Body of pancreas (tissue), 4 donors: Measurements from ENCODE around the gene RDH8. TPM values are rescaled to one million over a fixed set of nuclear protein-coding genes. Genes with fewer than 3 reads are reported as not detected.

ENCODE experiments used
- ATAC-seq: fragments of 150-250 bp; one replicate; pipeline ENCODE4 v1.9.1; 2016
- DNase-seq, 4 donors: peaks; one replicate each; pipeline ENCODE4 v3.0.0-alpha.2; 2019
- H3K27ac ChIP-seq, 4 donors: fragments of 200-600 bp; sonication (generic); 1 replicate in 3 of 4; 2 replicates in 1 of 4; pipeline versions ENCODE4 v1.5.1 to v1.6.1; 2016 to 2019; ENCODE audit warnings: mild to moderate bottlenecking in 1 of 4, mixed read lengths in 1 of 4, moderate library complexity in 1 of 4
- H3K27me3 ChIP-seq, 2 donors: fragments of 200-600 bp; sonication (generic); one replicate each; pipeline ENCODE4 v1.6.0; 2016; ENCODE audit warnings: mild to moderate bottlenecking in 1 of 2
- H3K36me3 ChIP-seq, 2 donors: fragments of 200-600 bp; sonication (generic); replicated peaks in 1 of 2; 2 replicates each; pipeline ENCODE4 v1.5.1; 2016; ENCODE audit warnings: low read depth in 2 of 2; ENCODE audit not compliant: insufficient read depth in 1 of 2
- H3K4me1 ChIP-seq: fragments of 200-600 bp; sonication (generic); one replicate; pipeline ENCODE4 v1.6.0; 2016
- H3K4me3 ChIP-seq, 2 donors: fragments of 200-600 bp; sonication (generic); 1 replicate in 1 of 2; 2 replicates in 1 of 2; pipeline ENCODE4 v1.5.1; 2016 to 2019
- H3K9me3 ChIP-seq, 3 donors: fragments of 200-600 bp; sonication (generic); 1 replicate in 2 of 3; 2 replicates in 1 of 3; pipeline ENCODE4 v1.5.1; 2016
- POLR2A ChIP-seq, 3 donors: fragments of 450-650 bp; IDR thresholded peaks; one replicate each; pipeline ENCODE4 v1.6.1; 2016; ENCODE audit warnings: antibody characterized with exemption in 3 of 3, mild to moderate bottlenecking in 2 of 3
- WGBS, 2 donors: methylation state at CpG; one replicate each; pipeline ENCODE4 v1.1.5; 2017; 5-methylcytosine and 5-hydroxymethylcytosine counted together
- intact Hi-C: fragments of 100-400 bp; cut with DNase I; formaldehyde crosslinking; loops from one replicate; pipeline ENCODE4 v1.15.1; 2023
- total RNA-seq, 2 donors: library from RNA; depleted of rRNA; stranded (reverse); fragments of >200 nt; gene quantifications; one replicate each; pipeline ENCODE4 v1.1.0, GENCODE V29; 2016
- TF ChIP-seq, protein P1 (sequence below), 7 experiments: fragments of 450-650 bp in 4 of 7; fragments of 200-600 bp in 3 of 7; sonication (generic) in 3 of 7; IDR thresholded peaks; one replicate each; pipeline ENCODE4 v1.5.1; 2016 to 2019; ENCODE audit warnings: antibody characterized with exemption in 7 of 7

The RDH8 gene
- total RNA-seq, 2 donors from 2014 or later = not detected

DNA sequence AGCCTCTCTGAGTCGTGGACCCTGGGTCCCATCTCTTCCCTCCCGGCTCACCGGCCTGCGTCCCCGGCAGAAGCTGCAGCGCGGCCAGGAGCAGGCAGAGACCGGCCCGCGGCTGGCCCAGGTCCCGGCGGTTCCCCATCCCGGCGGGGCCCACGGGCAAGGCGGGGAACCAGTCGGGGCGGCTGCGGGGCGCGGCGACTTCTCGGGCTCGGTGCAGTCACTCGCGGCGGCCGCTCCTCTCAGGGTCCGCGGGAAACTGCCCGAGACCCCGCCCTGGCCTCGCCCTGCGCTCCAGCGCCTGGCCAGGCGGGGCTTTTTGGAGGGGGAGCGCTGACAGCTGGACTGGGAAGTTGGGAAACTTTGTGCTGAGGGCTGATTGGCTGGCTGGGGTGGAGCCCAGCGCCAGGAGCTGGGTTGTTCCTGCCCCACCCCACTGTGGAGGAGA is 3.0 kb upstream of the RDH8 start, which contains the start of gene COL5A3:
COL5A3 (minus strand) TSS at position 258 of the 445 bp plus-strand sequence; CDS start at position 139, 119 bp downstream.
- intact Hi-C loops = no loop called here
- peak; percentile 15 for ATAC-seq
- 0 to 1% methylated on average over 3 to 27 of the region's 38 CpGs for WGBS, 2 donors
- Histone ChIP-seq H3K4me1 (peaks cover 26% of the 10 kb centered on the region), H3K27me3 (peaks cover 0 to 14% of the 10 kb centered on the region in 2 donors), H3K9me3 (no peaks in the 10 kb centered on the region), H3K4me3 (no peak within 1 kb of the TSS), H3K27ac (peak within 1 kb of the TSS in 1 of 4 donors; percentile 3), H3K36me3 (no peaks in the 10 kb centered on the region)
- DNase-seq = peak in 3 of 4 donors; percentile 18 to 30 (median 28)
- TF ChIP-seq, protein P1, sequence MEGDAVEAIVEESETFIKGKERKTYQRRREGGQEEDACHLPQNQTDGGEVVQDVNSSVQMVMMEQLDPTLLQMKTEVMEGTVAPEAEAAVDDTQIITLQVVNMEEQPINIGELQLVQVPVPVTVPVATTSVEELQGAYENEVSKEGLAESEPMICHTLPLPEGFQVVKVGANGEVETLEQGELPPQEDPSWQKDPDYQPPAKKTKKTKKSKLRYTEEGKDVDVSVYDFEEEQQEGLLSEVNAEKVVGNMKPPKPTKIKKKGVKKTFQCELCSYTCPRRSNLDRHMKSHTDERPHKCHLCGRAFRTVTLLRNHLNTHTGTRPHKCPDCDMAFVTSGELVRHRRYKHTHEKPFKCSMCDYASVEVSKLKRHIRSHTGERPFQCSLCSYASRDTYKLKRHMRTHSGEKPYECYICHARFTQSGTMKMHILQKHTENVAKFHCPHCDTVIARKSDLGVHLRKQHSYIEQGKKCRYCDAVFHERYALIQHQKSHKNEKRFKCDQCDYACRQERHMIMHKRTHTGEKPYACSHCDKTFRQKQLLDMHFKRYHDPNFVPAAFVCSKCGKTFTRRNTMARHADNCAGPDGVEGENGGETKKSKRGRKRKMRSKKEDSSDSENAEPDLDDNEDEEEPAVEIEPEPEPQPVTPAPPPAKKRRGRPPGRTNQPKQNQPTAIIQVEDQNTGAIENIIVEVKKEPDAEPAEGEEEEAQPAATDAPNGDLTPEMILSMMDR (IDR thresholded peaks at IDR 0.05) = no peak
- TF ChIP-seq POLR2A (IDR thresholded peaks at IDR 0.05) = peak in 1 of 3 donors; percentile 13

DNA sequence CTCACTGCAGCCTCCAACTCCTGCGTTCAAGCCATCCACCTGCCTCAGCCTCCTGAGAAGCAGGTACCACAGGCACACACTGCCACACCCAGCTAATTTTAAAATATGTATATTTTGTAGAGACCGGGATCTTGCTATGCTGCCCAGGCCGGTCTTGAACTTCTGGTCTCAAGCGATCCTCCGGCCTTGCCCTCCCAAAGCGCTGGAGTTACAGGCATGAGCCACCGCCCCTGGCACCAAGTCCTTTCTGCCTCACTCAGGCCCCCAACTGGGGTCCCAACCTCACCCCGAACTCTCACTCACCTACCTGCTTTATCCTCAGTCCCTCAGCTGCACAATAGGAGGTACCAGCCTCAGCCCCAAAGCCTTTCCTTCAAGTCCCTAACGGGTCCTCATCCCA is 2.3 kb upstream of the RDH8 start:
- intact Hi-C loops = no loop called here
- TF ChIP-seq, protein P1 (IDR thresholded peaks at IDR 0.05) = no peak
- TF ChIP-seq POLR2A (IDR thresholded peaks at IDR 0.05) = no peak

DNA sequence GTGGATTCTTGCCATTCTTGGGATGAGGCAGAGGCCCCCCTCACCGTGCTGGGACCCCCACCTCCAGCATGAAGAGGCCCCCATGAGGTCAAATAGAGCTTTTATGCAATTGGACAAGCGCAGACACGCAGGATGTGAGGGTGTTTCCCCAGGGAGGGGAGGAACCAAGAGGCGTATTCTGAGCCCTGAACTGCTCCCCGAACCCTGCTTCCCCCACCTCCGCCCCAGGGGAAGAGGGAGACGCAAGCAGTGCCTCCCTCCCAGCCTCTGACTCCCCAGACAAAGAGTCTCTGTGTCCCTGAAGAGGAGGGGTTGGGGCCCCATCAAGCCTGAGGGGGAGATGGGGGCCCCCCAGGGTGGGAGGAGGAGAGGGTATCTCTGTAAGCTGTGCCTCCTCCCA is 1.3 kb upstream of the RDH8 start:
- Histone ChIP-seq H3K4me3 (no peak overlapping the region), H3K27ac (no peak overlapping the region), H3K36me3 (no peaks in the 10 kb centered on the region), H3K27me3 (peaks cover 0 to 14% of the 10 kb centered on the region in 2 donors), H3K4me1 (peaks cover 26% of the 10 kb centered on the region), H3K9me3 (no peaks in the 10 kb centered on the region)
- no peak for DNase-seq
- WGBS, 2 donors = 35 to 42% methylated on average over 5 to 6 of the region's 7 CpGs
- TF ChIP-seq POLR2A (IDR thresholded peaks at IDR 0.05) = no peak
- TF ChIP-seq, protein P1 (IDR thresholded peaks at IDR 0.05) = no peak
- ATAC-seq = no peak
- intact Hi-C loops = no loop called here

More for the DNA sequence above, 2.3 kb upstream of the RDH8 start:
- WGBS, 2 donors = 75 to 83% methylated on average over 9 of the region's 9 CpGs
- H3K9me3 ChIP-seq = no peaks in the 10 kb centered on the region
- DNase-seq (no peak), ATAC-seq (no peak)
- no peak overlapping the region for H3K27ac ChIP-seq
- H3K4me3 ChIP-seq = no peak overlapping the region
- H3K4me1 ChIP-seq = peaks cover 26% of the 10 kb centered on the region
- H3K27me3 ChIP-seq = peaks cover 0 to 14% of the 10 kb centered on the region in 2 donors
- H3K36me3 ChIP-seq = no peaks in the 10 kb centered on the region

DNA sequence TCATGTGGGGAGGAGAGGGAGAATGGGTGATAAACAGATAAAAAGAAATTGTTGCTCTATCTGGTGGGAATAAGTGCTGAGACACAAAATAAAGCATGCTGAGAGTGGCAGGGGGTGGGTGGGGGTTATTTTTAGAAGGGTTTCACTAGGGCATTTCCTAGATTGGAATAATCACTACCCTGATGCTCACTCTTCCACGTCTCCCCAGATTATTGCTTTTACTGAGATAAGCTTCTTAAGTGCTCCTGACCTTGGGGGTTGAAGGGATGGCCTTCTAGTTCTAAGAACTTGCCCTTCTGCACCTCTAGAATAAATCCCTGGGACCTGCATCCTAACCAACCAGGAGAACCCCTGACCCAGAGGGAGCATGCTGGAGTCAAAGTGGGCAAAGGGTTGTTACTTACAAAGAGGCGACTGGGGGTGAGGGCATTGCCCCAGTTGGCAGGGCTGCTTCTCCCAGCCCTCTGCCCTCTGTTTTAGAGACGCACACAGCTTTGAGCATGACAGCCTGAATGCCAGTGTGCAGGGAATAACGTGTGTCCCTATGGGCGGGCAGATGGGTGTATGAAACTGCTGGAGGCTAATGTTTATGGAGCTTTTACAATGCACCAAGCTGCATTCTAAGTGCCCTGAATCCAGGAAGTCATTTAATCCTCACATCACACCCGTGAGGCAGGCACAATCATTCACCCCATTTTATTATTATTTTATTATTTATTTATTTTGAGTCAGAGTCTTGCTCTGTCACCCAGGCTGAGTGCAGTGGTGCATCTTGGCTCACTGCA is 743 bp downstream of the RDH8 start:
- DNase-seq (no peak), ATAC-seq (no peak)
- H3K27ac ChIP-seq = no peak overlapping the region
- H3K36me3 ChIP-seq = no peaks in the 10 kb centered on the region
- no peaks in the 10 kb centered on the region for H3K9me3 ChIP-seq
- H3K4me1 ChIP-seq = peaks cover 16% of the 10 kb centered on the region
- intact Hi-C loops = no loop called here
- peaks cover 0 to 14% of the 10 kb centered on the region in 2 donors for H3K27me3 ChIP-seq
- TF ChIP-seq, protein P1 (IDR thresholded peaks at IDR 0.05) = no peak
- TF ChIP-seq POLR2A (IDR thresholded peaks at IDR 0.05) = no peak
- no peak overlapping the region for H3K4me3 ChIP-seq
- 36 to 39% methylated on average over 6 of the region's 6 CpGs for WGBS, 2 donors
